Vagina (tissue), 2 donors: Measurements from ENCODE around the gene CAMK4.

Experiments used
- CTCF ChIP-seq, 3 experiments: fragments of 450-650 bp in 2 of 3; fragments of 200-600 bp in 1 of 3; sonication (generic) in 1 of 3; IDR thresholded peaks; one replicate each; pipeline ENCODE4 v1.5.1; 2017 to 2019; ENCODE audit warnings: antibody characterized with exemption in 3 of 3, mild to moderate bottlenecking in 2 of 3, moderate library complexity in 2 of 3
- POLR2A ChIP-seq, 2 donors: fragments of 450-650 bp; IDR thresholded peaks; one replicate each; pipeline ENCODE4 v1.6.1; 2017; ENCODE audit warnings: antibody characterized with exemption in 2 of 2, mild to moderate bottlenecking in 2 of 2, moderate library complexity in 2 of 2
- POLR2AphosphoS5 ChIP-seq, 2 donors: sonication (generic); formaldehyde crosslinking; IDR thresholded peaks; one replicate each; pipeline ENCODE4 v1.9.0; 2017; ENCODE audit warnings: antibody characterized with exemption in 2 of 2, mild to moderate bottlenecking in 2 of 2, low read depth in 1 of 2; ENCODE audit not compliant: insufficient read depth in 1 of 2

GRCh38 chr5:111472096-111472495 lies 247.9 kb downstream of the CAMK4 start:
- TF ChIP-seq CTCF (IDR thresholded peaks at IDR 0.05) (no peak), POLR2A (IDR thresholded peaks at IDR 0.05) (no peak), POLR2AphosphoS5 (IDR thresholded peaks at IDR 0.05; ENCODE audit: insufficient read depth in 1 of 2, low read depth in 1 of 2) (no peak)
